GM12872 (cell line): ENCODE measurements around the gene LRRC19.
A peak's percentile ranks its signal among the peaks of the same experiment; 100 is the strongest.

Source experiments
- TF ChIP-seq, protein P1 (sequence below): IDR thresholded peaks from 3 replicates; pipeline ENCODE4 v1.5.1; 2011; ENCODE audit warnings: low read depth, mild to moderate bottlenecking, low read length, moderate library complexity; ENCODE audit not compliant: insufficient read depth

LRRC19 gene

DNA sequence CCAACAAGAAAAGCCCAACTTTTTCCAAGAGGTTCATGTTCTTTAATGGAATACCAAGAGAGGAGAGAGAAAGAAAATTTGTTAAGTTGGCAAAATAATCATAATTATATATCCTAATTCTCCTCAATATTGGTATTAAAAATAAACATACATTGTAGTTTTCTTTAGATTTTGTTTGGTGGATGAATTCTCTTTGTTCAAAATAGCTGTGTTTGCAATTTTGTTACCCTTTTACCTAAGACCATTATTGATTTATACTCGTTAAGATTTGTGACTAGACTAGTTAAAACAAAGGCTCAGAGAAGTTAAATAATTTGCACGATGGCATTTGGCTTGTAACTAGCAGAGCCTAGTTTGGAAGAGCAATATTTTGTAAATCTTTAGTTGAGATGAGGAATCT lies 9.7 kb downstream of the LRRC19 start:
- TF ChIP-seq, protein P1, sequence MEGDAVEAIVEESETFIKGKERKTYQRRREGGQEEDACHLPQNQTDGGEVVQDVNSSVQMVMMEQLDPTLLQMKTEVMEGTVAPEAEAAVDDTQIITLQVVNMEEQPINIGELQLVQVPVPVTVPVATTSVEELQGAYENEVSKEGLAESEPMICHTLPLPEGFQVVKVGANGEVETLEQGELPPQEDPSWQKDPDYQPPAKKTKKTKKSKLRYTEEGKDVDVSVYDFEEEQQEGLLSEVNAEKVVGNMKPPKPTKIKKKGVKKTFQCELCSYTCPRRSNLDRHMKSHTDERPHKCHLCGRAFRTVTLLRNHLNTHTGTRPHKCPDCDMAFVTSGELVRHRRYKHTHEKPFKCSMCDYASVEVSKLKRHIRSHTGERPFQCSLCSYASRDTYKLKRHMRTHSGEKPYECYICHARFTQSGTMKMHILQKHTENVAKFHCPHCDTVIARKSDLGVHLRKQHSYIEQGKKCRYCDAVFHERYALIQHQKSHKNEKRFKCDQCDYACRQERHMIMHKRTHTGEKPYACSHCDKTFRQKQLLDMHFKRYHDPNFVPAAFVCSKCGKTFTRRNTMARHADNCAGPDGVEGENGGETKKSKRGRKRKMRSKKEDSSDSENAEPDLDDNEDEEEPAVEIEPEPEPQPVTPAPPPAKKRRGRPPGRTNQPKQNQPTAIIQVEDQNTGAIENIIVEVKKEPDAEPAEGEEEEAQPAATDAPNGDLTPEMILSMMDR = no peak

DNA sequence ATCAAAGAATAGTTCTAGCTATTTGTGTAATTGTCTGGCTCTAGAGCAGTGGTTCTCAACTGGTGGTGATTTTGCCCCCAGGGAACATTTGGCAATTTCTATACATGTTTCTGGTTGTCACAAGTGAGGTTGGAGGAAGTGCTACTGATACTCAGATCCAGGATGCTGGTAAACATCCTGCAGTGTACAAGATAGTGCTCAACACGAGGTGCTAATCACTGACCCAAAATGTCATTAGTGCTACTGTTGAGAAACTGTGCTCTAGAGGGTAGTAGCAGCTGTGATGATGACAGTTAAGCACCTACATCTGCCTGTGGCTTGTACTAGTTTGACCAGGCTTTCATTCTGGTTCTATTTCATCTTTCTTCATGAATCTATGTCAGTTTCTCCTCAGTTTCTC lies 22.1 kb downstream of the LRRC19 start:
- TF ChIP-seq, protein P1 = no peak

DNA sequence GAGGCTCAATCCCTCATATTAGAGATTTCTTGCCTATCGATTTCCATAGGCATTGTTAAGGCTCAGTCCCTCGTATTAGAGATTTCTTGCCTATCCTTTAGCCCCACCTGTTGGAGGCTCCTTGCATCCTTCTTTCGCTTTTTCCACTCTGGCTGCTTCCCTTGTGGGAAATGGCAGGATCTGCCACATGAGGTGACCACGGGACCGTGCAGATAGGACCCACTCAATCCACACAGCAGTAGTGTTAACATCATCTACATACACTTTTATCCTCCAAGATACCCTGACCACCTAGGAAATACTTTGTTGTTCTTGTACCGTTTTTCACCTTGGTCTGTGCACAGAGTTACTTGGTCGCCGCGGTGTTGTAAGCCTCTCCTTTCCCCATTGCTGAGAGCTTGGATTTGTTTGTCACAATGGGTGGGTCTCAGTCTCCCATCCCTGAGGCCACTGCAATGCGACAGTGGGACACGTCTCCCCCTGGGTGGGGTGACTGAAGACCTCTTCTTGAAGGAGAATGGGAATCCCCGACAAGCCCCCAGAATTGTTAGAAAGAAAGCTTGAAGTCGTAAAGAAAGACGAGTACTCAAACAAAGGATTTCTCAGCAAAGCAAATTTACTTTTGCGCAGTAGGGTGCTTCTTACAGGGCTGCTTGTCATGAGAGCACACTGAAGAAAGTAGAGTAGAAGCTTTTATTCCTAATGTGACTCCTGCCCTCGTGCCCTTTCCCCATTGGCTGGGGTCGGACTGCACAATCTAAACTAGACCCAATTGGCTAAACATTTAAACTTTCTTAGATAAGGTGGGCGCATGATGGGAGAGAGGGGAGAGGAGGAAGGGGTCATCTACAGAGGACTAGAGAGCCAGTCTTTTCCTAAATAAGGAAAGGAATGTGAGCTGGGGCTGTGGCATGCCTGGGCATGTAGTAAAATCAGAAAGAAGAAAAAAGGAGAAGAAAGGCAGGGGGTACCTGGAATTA lies 29.5 kb downstream of the LRRC19 start:
- TF ChIP-seq, protein P1 = peak; percentile 40; the same call in 2 of the 3 replicates

DNA sequence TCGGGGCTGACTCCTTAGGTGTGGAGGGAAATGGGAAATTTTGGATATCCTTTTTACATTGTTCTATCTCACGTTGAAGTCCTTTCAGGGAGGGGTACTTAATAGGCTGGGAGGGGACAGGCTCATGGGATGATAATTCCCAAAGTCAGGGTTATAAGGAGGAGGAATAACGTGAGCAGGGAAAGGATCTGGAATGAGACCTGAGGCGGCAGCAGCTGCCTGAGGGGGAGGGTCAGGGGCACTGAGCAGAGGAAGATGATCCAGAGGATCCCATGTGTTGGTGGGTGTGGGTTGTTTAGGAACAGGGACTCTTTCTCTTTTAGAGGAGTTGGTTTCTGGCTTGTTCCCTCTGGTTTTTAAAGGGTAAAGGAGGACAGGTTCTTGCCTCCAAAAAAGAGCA lies 30.5 kb downstream of the LRRC19 start:
- TF ChIP-seq, protein P1 = no peak

DNA sequence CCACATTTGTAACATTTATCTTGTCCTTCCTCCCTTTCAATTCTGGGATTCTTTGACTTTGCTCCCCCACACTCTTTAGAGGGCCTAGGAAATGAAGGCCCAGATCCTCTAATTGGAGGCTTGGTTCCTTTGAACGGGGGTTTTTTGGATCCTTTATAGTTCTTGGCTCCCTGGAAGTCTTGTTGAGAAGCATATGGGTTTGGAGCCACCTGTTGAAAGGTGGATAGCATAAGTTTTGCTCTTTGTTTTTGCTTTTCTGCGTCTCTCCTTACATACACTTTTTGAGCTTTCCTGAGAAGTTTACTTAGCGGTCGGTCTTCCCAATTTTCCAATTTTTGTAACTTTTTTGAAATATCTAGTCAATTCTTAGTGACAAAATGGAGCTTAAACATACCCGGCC lies 31.5 kb downstream of the LRRC19 start:
- TF ChIP-seq, protein P1 = no peak

DNA sequence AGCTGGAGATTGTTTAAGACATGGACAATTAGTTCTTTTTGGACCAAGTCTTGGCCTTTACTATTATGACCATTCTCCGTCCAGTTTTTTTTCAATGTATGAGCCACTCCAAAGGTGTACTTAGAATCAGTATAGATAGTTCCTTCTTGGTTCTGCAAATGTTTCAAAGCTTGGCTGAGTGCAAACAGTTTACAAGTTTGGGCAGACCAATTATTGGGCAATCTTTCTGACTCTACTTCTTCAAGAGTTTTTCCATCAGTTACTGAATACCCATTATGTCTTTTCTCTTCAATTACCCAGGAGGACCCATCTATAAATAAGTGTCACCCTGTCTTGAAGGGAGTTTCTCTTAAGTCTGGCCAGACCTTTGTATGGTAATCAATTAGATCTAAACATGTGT lies 33.8 kb downstream of the LRRC19 start:
- TF ChIP-seq, protein P1 = no peak

DNA sequence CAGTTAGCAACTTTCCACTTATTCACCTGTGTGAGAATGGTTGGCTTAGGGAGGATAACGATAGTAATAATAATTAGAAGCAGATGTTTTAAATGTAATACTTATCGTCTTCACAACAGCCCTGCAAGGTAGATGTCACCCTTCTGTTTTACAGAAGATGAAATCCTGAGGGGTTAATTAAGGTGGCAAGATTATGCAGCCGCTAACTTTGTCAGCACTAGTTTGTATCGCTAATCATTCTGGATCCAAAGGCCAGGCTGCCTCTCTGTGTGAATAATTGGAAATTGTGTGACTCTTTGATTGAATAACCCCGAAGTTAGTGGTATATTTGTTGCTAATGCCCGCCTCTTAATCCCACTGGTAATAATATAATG lies 48.6 kb downstream of the LRRC19 start:
- TF ChIP-seq, protein P1 = no peak
